Measurements from ENCODE around the gene UTP11. TPM values are rescaled to one million over a fixed set of nuclear protein-coding genes. Genes with fewer than 3 reads are reported as not detected.

UTP11 gene
- total and polyA plus RNA-seq, 2 donors (not counting 3 experiments of a cell fraction or from before 2014, with no cell fraction given) = 20.1 to 54.1 TPM

GRCh38 chr1:38006008-38006828, 6.3 kb upstream of the UTP11 start:
- no peaks in the 10 kb centered on the region for H3K9me1 ChIP-seq (replicated peaks; ENCODE audit: control insufficient read depth, extremely low read depth, insufficient read depth, low read length)
- H3K4me1 ChIP-seq (ENCODE audit: control insufficient read depth, extremely low read depth, insufficient read depth, low read length) = peaks cover 27% of the 10 kb centered on the region
- no peak overlapping the region for H2AFZ ChIP-seq (ENCODE audit: low read depth, low read length)
- no peak overlapping the region for H3K9ac ChIP-seq (replicated peaks; ENCODE audit: extremely low read depth, insufficient read depth, low read length)
- no peaks in the 10 kb centered on the region for H4K20me1 ChIP-seq (replicated peaks; ENCODE audit: control insufficient read depth, extremely low read depth, insufficient read depth, low read length)
- no peak for TF ChIP-seq JUN (IDR thresholded peaks at IDR 0.05; ENCODE audit: borderline replicate concordance, insufficient read depth, insufficient read length, low read depth)
- no peak for TF ChIP-seq FOS (IDR thresholded peaks at IDR 0.05; ENCODE audit: borderline replicate concordance, insufficient read depth, low read length)
- no peak for TF ChIP-seq POLR2A (IDR thresholded peaks at IDR 0.05; ENCODE audit: low read depth, low read length)
- TF ChIP-seq, protein P1, sequence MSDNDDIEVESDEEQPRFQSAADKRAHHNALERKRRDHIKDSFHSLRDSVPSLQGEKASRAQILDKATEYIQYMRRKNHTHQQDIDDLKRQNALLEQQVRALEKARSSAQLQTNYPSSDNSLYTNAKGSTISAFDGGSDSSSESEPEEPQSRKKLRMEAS (IDR thresholded peaks at IDR 0.05; ENCODE audit: insufficient read depth, insufficient read length) = no peak
- DNase-seq (ENCODE audit: low read depth, low spot score) = no peak
- H3K27me3 ChIP-seq (ENCODE audit: control insufficient read depth in 2 of 2, insufficient read depth in 2 of 2, low read length in 2 of 2) = no peaks in the 10 kb centered on the region
- no peak overlapping the region for H3K27ac ChIP-seq (ENCODE audit: insufficient read depth, low read depth, low read length)
- dilution Hi-C loops (cut with MboI; ENCODE audit: extremely low pct_ligation_motif_present, low sequenced_read_pairs) = no loop called here
- no TSS peak for BruUV-seq (replicated peaks)
- intact Hi-C loops (cut with micrococcal nuclease) = no loop called here
- no peak for FAIRE-seq
- peaks cover 34% of the 10 kb centered on the region for H3K79me2 ChIP-seq (ENCODE audit: control insufficient read depth, insufficient read depth, low read length)
- ChIA-PET POLR2A (no interaction called here), CTCF (no interaction called here)
- no peaks in the 10 kb centered on the region for H3K36me3 ChIP-seq (ENCODE audit: control insufficient read depth in 2 of 2, extremely low read depth in 1 of 2, insufficient read depth in 2 of 2, low read length in 2 of 2)
- no peak overlapping the region for H3K4me2 ChIP-seq (ENCODE audit: insufficient read depth, low read length)
- H3K4me3 ChIP-seq (replicated peaks in 1 of 3; ENCODE audit: insufficient read depth in 1 of 3, low read depth in 1 of 3, low read length in 3 of 3) = no peak overlapping the region
- H3K9me3 ChIP-seq (replicated peaks; ENCODE audit: control insufficient read depth, insufficient read depth, low read length) = no peaks in the 10 kb centered on the region

DNA sequence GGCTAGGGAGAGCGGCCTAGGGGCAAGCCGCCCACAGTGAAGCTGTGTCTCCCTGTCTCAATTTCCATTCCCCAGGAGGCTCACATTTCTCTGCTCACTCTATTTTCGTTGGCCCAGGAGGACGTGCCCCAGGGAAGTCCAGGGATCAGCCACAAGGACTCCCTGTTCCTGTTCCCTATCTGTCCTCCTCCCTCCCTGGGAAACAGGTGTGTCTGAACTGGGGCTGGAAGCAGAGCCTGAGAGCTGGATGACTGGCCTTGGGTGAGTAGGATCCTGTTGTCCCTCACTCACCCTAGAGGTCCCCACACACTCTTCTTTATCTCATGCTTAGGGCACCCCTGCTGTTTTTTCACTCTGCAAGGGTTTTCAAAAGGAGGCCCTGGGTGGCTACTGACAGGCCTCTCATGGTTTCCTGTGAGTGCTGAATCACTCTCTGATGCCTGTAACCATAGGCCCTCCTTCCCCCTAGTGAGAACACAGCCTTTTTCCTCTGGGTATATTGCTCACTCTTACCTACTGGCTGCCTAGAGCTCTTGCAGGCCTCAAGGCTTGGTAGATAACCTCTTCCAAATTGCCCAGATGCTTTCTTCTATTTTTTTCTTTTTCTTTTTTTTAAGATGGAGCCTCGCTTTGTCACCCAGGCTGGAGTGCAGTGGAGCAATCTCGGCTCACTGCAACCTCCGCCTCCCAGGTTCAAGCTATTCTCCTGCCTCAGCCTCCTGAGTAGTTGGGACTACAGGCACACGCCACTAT, 3.3 kb upstream of the UTP11 start:
- peak overlapping the region; percentile 56 for H3K9ac ChIP-seq (replicated peaks; ENCODE audit: extremely low read depth, insufficient read depth, low read length)
- H3K4me3 ChIP-seq (replicated peaks in 1 of 3; ENCODE audit: insufficient read depth in 1 of 3, low read depth in 1 of 3, low read length in 3 of 3) = no peak overlapping the region
- ChIA-PET CTCF (interaction anchor here (0.9 to 1.1 kb wide), 2 partner anchors 9 to 10 kb away, joined by 3 to 5 read pairs; no protein-coding TSS in a partner anchor), POLR2A (interaction anchor here (1.6 kb wide), 1 partner anchor 20 kb away, joined by 4 read pairs; no protein-coding TSS in a partner anchor)
- DNase-seq (ENCODE audit: low read depth, low spot score) (peak; percentile 77), FAIRE-seq (peak; percentile 89)
- no TSS peak for BruUV-seq (replicated peaks)
- H3K27me3 ChIP-seq (ENCODE audit: control insufficient read depth in 2 of 2, insufficient read depth in 2 of 2, low read length in 2 of 2) = no peaks in the 10 kb centered on the region
- intact Hi-C loops (cut with micrococcal nuclease) = no loop called here
- no peaks in the 10 kb centered on the region for H3K36me3 ChIP-seq (ENCODE audit: control insufficient read depth in 2 of 2, extremely low read depth in 1 of 2, insufficient read depth in 2 of 2, low read length in 2 of 2)
- H3K27ac ChIP-seq (ENCODE audit: insufficient read depth, low read depth, low read length) = peak overlapping the region; percentile 90
- H4K20me1 ChIP-seq (replicated peaks; ENCODE audit: control insufficient read depth, extremely low read depth, insufficient read depth, low read length) = no peaks in the 10 kb centered on the region
- H3K4me1 ChIP-seq (ENCODE audit: control insufficient read depth, extremely low read depth, insufficient read depth, low read length) = peaks cover 21% of the 10 kb centered on the region
- TF ChIP-seq CTCF (IDR thresholded peaks at IDR 0.05; ENCODE audit: extremely low read depth in 1 of 2, insufficient read depth in 1 of 2, low read depth in 1 of 2, low read length in 2 of 2) (no peak), GATA2 (IDR thresholded peaks at IDR 0.05; ENCODE audit: insufficient read depth, insufficient read length, low read depth, low read length) (no peak), FOS (IDR thresholded peaks at IDR 0.05; ENCODE audit: borderline replicate concordance, insufficient read depth, low read length) (peak; percentile 82), POLR2AphosphoS5 (IDR thresholded peaks at IDR 0.05; ENCODE audit: insufficient read depth, low read depth, low read length) (peak; percentile 33), JUN (IDR thresholded peaks at IDR 0.05; ENCODE audit: borderline replicate concordance, insufficient read depth, insufficient read length, low read depth) (peak; percentile 30), POLR2A (IDR thresholded peaks at IDR 0.05; ENCODE audit: low read depth, low read length) (no peak), MYC (IDR thresholded peaks at IDR 0.05; ENCODE audit: low read depth, low read length) (no peak), EZH2 (IDR thresholded peaks at IDR 0.05; ENCODE audit: borderline replicate concordance, low read depth, low read length, severe bottlenecking) (no peak)
- TF ChIP-seq, protein P1 (IDR thresholded peaks at IDR 0.05; ENCODE audit: insufficient read depth, insufficient read length) = no peak
- no peaks in the 10 kb centered on the region for H3K9me3 ChIP-seq (replicated peaks; ENCODE audit: control insufficient read depth, insufficient read depth, low read length)
- H3K4me2 ChIP-seq (ENCODE audit: insufficient read depth, low read length) = peak overlapping the region; percentile 19
- H3K79me2 ChIP-seq (ENCODE audit: control insufficient read depth, insufficient read depth, low read length) = peaks cover 23% of the 10 kb centered on the region
- H3K9me1 ChIP-seq (replicated peaks; ENCODE audit: control insufficient read depth, extremely low read depth, insufficient read depth, low read length) = no peaks in the 10 kb centered on the region
- dilution Hi-C loops (cut with MboI; ENCODE audit: extremely low pct_ligation_motif_present, low sequenced_read_pairs) = no loop called here
- H2AFZ ChIP-seq (ENCODE audit: low read depth, low read length) = peak overlapping the region; percentile 96
